ENCODE measurements around the gene BCL3.

DNA sequence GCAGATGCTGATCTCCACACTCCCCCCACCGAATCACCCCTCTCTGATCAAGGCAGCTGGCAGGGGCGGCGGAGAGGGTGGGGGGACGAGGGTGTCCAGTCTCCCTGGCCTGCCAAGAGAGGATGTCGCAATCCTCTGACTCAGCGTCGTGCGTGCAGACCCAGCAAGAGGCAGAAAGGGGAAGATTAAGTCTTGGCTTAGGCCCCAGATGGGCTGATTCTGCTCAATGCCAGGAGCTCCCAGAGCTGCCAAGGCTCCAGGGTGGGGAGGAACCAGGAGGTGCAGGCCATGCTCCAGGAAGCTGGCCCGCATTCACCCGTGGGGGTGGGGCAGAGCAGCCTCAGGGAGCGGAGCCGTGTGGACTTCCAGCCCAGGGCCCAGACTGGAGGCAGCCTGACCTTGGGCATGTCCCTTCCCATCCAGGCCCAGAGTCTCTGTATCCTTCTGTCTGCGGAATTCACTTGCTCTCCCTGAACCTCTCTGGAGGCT, 6.6 kb upstream of the BCL3 start:
- TF ChIP-seq, protein P1, sequence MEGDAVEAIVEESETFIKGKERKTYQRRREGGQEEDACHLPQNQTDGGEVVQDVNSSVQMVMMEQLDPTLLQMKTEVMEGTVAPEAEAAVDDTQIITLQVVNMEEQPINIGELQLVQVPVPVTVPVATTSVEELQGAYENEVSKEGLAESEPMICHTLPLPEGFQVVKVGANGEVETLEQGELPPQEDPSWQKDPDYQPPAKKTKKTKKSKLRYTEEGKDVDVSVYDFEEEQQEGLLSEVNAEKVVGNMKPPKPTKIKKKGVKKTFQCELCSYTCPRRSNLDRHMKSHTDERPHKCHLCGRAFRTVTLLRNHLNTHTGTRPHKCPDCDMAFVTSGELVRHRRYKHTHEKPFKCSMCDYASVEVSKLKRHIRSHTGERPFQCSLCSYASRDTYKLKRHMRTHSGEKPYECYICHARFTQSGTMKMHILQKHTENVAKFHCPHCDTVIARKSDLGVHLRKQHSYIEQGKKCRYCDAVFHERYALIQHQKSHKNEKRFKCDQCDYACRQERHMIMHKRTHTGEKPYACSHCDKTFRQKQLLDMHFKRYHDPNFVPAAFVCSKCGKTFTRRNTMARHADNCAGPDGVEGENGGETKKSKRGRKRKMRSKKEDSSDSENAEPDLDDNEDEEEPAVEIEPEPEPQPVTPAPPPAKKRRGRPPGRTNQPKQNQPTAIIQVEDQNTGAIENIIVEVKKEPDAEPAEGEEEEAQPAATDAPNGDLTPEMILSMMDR (IDR thresholded peaks at IDR 0.05; ENCODE audit: low read length), result no peak
- no peak for TF ChIP-seq EZH2 (IDR thresholded peaks at IDR 0.05; ENCODE audit: borderline replicate concordance, low read length)
